GM19238 (cell line): ENCODE data around the gene TRA2A.
"Not testable (repeated sequence)": the region's sequence is repeated elsewhere in the genome, so short reads cannot be mapped to it uniquely, and the experiment has no call there.

Experiments used
- DNase-seq: peaks from one replicate; pipeline ENCODE4 v3.0.0; 2011; ENCODE audit warnings: low spot score; ENCODE audit not compliant: insufficient read length

Gene TRA2A

GRCh38 chr7:23531794-23532489, at the start of gene TRA2A:
Gene TRA2A, minus strand, starts transcription at chr7:23531981. Its CDS starts 157 bp downstream, at chr7:23531824.
- peak; percentile 88 for DNase-seq

GRCh38 chr7:23570592-23571200, 38.9 kb upstream of the TRA2A start:
- DNase-seq, result peak; percentile 39

- no peak for DNase-seq
Observed at GRCh38 chr7:23558303-23558702, 26.5 kb upstream of the TRA2A start.

GRCh38 chr7:23547662-23548061, 15.9 kb upstream of the TRA2A start:
- no peak for DNase-seq

- DNase-seq, result no peak
Observed at GRCh38 chr7:23546897-23547572, 15.3 kb upstream of the TRA2A start.

GRCh38 chr7:23545493-23545892, 13.7 kb upstream of the TRA2A start:
- no peak for DNase-seq

GRCh38 chr7:23544913-23545354, 13.2 kb upstream of the TRA2A start:
- no peak for DNase-seq

- no peak for DNase-seq
Observed at GRCh38 chr7:23542752-23543151, 11.0 kb upstream of the TRA2A start.

GRCh38 chr7:23539494-23539907, 7.7 kb upstream of the TRA2A start:
- no peak for DNase-seq

GRCh38 chr7:23538301-23538700, 6.5 kb upstream of the TRA2A start:
- no peak for DNase-seq

- no peak for DNase-seq
Observed at GRCh38 chr7:23533238-23533604, 1.4 kb upstream of the TRA2A start.

- DNase-seq, result no peak
Observed at GRCh38 chr7:23532490-23533237, 883 bp upstream of the TRA2A start.

- DNase-seq, result no peak
Observed at GRCh38 chr7:23531050-23531793, 559 bp downstream of the TRA2A start.

- no peak for DNase-seq
Observed at GRCh38 chr7:23530405-23530804, 1.4 kb downstream of the TRA2A start.

GRCh38 chr7:23529262-23529859, 2.4 kb downstream of the TRA2A start:
- no peak for DNase-seq

- DNase-seq, result not testable (repeated sequence)
Observed at GRCh38 chr7:23525611-23526010, 6.2 kb downstream of the TRA2A start.

- no peak for DNase-seq
Observed at GRCh38 chr7:23524473-23524872, 7.3 kb downstream of the TRA2A start.

GRCh38 chr7:23523486-23524075, 8.2 kb downstream of the TRA2A start:
- no peak for DNase-seq

GRCh38 chr7:23520582-23520981, 11.2 kb downstream of the TRA2A start:
- no peak for DNase-seq

GRCh38 chr7:23514755-23515154, 17.0 kb downstream of the TRA2A start:
- DNase-seq, result no peak
